GM18858 (cell line): ENCODE results near the gene CBLB.

Experiments
- ATAC-seq: cut with Tn5 transposase; IDR thresholded peaks from one replicate; pipeline ENCODE4 v1.9.1; 2021; ENCODE audit not compliant: unreplicated experiment

CBLB gene

GRCh38 chr3:105868742-105869530 is at the start of gene CBLB:
TSS of gene CBLB (minus strand) at chr3:105869012. CDS start at chr3:105867577, 1,435 bp downstream.
- ATAC-seq: peak; percentile 67

DNA sequence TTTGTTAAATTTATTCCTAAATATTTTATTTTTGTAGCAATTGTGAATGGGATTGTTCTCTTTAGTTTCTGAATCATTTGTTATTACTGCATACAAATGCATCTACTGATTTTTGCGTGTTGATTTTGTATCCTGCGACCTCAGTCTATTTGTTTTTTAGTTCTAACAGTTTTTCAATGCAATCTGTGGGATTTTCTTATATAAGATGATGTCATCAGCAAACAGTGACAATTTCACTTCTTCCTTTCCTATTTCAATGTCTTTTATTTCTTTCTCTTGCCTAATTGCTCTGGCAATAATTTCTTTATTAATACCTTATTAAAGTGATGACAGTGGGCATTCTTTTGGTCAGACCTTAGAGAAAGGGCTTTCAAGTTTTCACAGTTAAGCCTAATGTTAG is 48.0 kb upstream of the CBLB start:
- ATAC-seq: no peak

GRCh38 chr3:105915524-105915923 is 46.7 kb upstream of the CBLB start:
- no peak for ATAC-seq

DNA sequence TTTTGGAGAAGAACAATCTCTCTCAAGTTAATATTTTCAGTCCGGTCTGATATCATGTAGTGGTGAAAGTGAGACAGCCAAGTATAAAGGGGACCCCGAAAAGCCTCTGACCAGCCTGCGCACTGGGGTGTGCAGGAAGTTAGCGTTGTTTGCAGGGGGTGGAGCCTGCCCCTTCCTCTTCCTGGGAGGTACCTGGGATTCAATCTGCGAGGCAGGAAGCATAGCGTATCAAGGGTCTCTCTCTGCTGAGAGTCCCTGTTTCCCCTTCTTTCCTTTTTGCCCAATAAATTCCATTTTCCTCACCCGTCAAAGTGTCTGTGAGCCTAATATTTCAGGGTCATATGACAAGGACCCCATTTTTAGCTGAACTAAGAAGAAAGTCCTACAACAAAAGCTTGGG is 44.8 kb upstream of the CBLB start:
- no peak for ATAC-seq

DNA sequence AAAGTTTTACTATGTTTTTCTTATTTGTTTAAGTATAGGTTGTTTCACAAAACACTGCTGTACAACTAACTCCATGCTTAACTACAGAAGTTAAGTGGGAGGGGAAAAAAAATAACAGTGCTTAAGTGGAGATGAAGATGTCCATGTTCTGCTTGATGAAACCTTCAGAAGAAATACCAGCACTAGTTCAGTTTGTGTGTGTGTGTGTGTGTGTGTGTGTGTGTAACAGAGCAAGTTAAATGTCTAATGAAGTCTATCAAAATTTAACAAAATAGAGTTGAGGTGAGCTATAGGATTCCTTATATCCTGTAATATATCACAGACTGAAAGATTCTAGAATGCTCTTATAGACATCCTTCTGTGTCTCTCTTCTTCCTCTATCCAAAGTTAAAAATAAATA is 44.1 kb upstream of the CBLB start:
- no peak for ATAC-seq

GRCh38 chr3:105911496-105911895 is 42.7 kb upstream of the CBLB start:
- no peak for ATAC-seq

- no peak for ATAC-seq
Measured at GRCh38 chr3:105907777-105908176, 39.0 kb upstream of the CBLB start.

DNA sequence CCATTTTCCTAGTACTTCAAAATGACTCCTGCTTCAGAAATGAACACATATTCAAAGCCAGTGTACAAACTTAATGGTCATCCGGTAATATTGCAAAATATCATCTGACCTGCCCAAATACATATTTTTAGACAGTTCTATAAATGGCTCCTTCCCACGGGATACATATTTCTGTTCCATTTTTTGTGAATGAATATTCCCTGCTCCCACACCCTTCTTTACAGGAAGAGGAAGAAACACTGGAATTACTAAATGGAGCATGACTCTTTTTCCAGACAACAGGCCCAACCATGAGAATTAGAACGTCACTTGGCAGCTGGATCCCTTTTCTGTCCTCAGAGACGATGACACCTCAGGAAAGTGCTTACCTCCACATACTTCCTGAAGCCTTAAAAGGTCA is 38.0 kb upstream of the CBLB start:
- no peak for ATAC-seq

DNA sequence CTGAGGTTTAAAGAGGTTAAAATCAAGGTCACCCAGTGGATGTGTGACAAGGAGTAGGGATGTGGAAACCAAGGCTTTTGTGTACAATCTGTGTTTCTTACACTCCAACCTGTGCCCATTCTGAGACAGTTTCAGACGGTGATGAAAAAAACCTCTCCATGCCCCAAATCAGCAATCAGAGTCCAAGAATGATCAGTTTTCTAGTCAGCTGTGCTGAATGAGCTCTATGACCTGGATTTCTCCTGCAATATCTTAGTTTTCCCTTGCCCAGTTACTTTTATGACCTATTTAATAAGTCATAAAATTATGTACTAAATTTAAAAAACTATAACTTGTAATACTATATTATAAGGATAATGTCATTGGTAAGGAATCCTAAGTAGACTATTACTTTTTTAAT is 37.5 kb upstream of the CBLB start:
- ATAC-seq: no peak

DNA sequence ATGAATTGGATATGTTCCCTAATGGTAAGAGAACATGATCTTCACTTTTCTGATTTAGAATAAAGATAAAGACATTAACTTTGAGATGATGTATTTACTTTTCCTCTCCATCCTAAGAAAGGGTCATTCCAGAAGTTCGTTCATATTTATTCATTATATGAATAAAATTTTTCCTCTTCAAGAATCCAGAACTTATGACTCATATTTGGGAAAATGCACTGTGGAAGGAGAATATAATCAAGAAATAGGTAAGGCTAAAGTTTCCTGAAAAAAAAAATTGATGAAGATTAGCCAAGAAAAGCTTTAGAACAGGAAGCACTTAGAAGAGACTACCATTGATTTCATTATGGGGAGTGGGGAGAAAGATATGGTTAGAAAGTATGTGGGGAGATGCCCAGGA is 36.5 kb upstream of the CBLB start:
- ATAC-seq: no peak

DNA sequence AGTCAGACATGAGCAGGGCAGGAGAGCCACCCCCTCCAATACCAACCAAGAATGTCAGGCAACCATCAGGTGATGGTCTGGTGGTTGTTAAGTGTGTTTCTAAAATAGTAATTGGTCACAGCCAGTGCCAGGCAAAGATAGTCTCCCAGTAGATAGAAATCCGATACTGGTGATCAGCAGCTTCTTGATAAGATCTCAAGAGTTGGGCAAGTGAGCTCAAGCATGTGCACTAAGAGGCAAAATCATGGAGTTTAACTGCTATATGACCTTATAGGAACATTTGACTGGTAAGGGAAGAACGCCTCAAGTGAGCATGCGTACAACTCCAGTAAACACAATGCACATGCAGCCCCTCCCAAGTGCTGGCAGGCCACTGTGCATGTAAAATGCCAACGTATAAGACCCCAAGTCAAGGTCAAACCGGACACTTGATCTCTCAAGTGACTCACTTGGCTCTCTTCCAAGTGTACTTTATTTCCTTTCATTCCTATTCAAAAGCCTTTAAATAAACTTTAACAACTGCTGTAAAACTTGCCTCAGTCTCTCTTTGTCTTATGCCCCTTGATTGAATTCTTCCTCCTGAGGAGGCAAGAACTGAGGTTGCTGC is 36.0 kb upstream of the CBLB start:
- ATAC-seq: no peak

DNA sequence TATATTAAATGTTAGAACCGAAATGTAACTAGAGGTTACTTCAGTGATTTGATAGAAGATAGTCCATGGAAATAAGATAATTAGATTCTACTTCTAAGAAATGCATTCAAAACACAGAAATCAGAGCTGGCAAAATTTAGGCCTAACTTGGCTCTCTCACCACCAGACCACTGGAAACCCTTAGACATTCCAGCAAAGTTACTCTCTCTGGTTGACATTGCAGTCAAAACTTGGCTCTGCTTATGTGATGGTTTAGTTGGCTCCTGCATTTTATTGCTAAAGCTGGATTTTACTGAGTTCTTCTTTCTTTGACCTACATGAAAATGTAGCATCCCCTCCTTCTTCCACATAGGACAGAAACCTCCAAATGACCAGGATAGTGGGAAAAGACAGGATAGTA is 35.4 kb upstream of the CBLB start:
- ATAC-seq: no peak

- no peak for ATAC-seq
Measured at GRCh38 chr3:105899516-105899915, 30.7 kb upstream of the CBLB start.

DNA sequence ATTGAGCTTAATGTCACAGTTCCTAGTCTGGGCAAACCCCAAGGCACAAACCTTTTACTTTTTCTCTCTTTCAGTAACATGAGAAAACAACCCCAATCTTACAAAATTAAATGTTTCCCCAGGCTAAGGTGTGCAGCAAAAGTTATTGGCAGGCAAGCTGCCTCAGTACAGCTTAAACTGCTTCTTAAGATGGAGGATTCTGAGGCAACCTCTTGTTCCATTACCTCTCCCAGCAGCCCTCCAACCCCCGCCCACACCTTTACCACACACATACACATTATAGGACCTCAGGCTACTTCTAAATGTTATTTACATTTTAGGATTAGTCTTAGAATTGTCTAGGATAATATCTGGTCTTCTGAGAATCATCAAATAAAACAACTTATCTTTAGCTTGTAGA is 22.3 kb upstream of the CBLB start:
- ATAC-seq: no peak

GRCh38 chr3:105888621-105889579 is 20.1 kb upstream of the CBLB start:
- ATAC-seq: no peak

DNA sequence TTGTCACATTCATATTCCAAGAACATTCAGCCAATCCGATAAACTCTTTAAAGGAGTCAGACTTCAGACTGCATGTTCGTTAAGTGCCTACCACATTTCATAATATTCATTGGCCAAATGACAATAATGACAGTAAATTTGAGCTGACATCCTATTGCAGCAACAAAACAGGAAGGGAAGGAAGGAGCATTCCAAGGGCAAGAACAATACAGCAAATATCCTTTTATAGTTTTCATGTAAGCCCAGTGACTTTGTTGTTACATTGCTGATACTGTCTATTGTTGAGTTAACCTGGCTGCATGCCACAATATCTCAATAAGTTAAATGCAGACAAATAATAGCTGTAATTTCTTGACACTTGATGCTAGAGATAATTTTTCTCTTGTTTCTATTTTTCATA is 16.4 kb upstream of the CBLB start:
- ATAC-seq: no peak

GRCh38 chr3:105883798-105884377 is 15.1 kb upstream of the CBLB start:
- no peak for ATAC-seq

- no peak for ATAC-seq
Measured at GRCh38 chr3:105880681-105881290, 12.0 kb upstream of the CBLB start.

DNA sequence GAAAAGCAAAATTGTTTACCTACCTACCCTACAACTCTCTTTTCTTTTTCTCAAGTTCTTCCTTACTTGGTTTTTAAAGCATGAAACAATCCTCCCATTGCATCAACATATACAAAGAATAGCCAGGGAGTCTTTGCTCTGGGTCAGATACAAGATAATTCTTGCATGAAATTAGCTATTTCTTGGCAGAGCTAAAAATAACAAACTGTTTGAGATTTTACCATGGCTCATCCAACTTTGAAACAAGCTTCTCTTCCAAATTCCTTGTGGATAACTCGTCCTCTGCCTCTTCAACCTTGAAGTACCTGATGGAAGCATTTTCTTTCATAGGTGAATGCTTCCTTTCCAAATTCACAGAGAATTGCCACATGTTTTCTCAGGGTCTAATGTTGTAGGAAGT is 9.2 kb upstream of the CBLB start:
- no peak for ATAC-seq

GRCh38 chr3:105877336-105877910 is 8.6 kb upstream of the CBLB start:
- no peak for ATAC-seq
